Measurements from ENCODE around the gene CEP120. TPM values are rescaled to one million over a fixed set of nuclear protein-coding genes. Genes with fewer than 3 reads are reported as not detected.

The CEP120 gene
- total and polyA plus RNA-seq, 4 donors = 5.0 to 29.6 (median 12.6) TPM

DNA sequence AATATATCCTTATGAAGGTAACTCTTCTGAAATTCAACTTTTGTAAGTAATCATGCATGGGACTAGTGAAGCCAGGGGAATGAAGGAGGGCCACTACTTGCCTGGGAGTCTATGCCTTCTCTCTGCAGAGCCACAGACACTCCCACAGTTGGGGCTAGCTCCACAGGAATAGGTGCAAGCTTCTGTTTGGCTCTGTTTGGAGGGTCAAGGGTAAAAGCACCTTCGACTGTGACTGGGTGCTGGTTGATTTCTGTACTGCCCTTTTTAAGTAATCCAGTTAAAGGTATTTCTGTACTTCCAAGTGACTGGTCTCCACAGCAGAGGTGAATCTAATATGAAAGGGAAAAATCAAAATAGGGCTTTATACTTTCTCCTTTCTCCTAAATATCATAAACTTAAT is 32.2 kb downstream of the CEP120 start:
- H3K27me3 ChIP-seq (ENCODE audit: control insufficient read depth in 3 of 3, insufficient read depth in 3 of 3, low read length in 2 of 3) = no peaks in the 10 kb centered on the region
- ATAC-seq (ENCODE audit: insufficient read depth, low FRiP score) (no peak), DNase-seq (no peak)
- no peaks in the 10 kb centered on the region for H3K9me3 ChIP-seq (ENCODE audit: control insufficient read depth in 4 of 4, insufficient read depth in 3 of 4, low read length in 3 of 4)
- no peak overlapping the region for H3K4me3 ChIP-seq
- 91 to 98% methylated on average over 1 of the region's 1 CpG for WGBS, 2 donors
- TF ChIP-seq, protein P1, sequence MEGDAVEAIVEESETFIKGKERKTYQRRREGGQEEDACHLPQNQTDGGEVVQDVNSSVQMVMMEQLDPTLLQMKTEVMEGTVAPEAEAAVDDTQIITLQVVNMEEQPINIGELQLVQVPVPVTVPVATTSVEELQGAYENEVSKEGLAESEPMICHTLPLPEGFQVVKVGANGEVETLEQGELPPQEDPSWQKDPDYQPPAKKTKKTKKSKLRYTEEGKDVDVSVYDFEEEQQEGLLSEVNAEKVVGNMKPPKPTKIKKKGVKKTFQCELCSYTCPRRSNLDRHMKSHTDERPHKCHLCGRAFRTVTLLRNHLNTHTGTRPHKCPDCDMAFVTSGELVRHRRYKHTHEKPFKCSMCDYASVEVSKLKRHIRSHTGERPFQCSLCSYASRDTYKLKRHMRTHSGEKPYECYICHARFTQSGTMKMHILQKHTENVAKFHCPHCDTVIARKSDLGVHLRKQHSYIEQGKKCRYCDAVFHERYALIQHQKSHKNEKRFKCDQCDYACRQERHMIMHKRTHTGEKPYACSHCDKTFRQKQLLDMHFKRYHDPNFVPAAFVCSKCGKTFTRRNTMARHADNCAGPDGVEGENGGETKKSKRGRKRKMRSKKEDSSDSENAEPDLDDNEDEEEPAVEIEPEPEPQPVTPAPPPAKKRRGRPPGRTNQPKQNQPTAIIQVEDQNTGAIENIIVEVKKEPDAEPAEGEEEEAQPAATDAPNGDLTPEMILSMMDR (IDR thresholded peaks at IDR 0.05; ENCODE audit: control extremely low read depth, extremely low read depth) = no peak
- no peak overlapping the region for H3K27ac ChIP-seq (ENCODE audit: low read depth in 1 of 2, low read length in 1 of 2)
- H3K4me1 ChIP-seq (ENCODE audit: control insufficient read depth in 5 of 5, insufficient read depth in 5 of 5, low read length in 5 of 5) = no peaks in the 10 kb centered on the region
- H3K9ac ChIP-seq (ENCODE audit: insufficient read depth in 1 of 2, low read length in 2 of 2) = no peak overlapping the region
- peaks cover 6 to 30% (median 14%) of the 10 kb centered on the region in 4 donors for H3K36me3 ChIP-seq (ENCODE audit: control insufficient read depth in 4 of 4, insufficient read depth in 4 of 4, low read length in 4 of 4)

DNA sequence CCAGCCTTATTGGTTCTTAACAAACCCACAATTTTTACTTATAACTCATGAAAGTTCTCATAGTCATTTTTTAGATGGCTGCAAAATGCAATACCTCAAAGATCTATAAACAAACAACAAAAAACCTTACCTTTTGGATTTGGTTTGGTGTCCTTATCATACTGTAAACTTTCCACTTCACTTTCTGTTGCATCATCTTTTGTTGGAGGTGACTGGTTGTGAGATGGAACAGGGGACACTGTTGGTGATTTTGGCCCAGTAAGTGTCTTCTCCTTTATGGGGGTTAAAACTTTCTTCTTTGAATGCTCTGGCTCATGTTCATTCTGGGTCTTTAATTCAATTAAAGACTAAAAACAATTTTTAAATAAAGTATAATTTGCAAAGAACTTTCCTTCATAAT is 33.4 kb downstream of the CEP120 start:
- ATAC-seq (ENCODE audit: insufficient read depth, low FRiP score) (no peak), DNase-seq (no peak)
- Histone ChIP-seq H3K27ac (ENCODE audit: low read depth in 1 of 2, low read length in 1 of 2) (no peak overlapping the region), H3K4me3 (no peak overlapping the region), H3K36me3 (ENCODE audit: control insufficient read depth in 4 of 4, insufficient read depth in 4 of 4, low read length in 4 of 4) (peaks cover 11 to 38% (median 15%) of the 10 kb centered on the region in 4 donors), H3K27me3 (ENCODE audit: control insufficient read depth in 3 of 3, insufficient read depth in 3 of 3, low read length in 2 of 3) (no peaks in the 10 kb centered on the region), H3K9ac (ENCODE audit: insufficient read depth in 1 of 2, low read length in 2 of 2) (no peak overlapping the region), H3K4me1 (ENCODE audit: control insufficient read depth in 5 of 5, insufficient read depth in 5 of 5, low read length in 5 of 5) (no peaks in the 10 kb centered on the region), H3K9me3 (ENCODE audit: control insufficient read depth in 4 of 4, insufficient read depth in 3 of 4, low read length in 3 of 4) (no peaks in the 10 kb centered on the region)
- TF ChIP-seq, protein P1 (IDR thresholded peaks at IDR 0.05; ENCODE audit: control extremely low read depth, extremely low read depth) = no peak

DNA sequence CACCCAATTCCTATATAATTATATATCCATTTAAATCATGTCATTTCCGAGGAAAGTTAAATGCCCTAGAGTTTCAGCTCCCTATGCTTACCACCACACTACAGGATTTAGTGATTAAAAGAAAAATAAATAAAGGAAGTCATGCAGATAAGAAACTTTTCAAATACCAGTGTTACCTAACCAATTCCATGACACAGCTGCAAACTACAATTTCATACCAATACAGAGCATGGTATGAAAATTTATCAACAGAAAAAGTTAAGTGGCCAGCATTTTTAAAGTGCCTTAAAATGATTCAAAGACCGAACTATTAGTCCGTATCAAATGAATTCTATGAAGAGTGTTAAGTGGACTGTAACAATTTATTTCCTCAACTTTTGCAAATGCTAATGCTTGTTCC is 35.9 kb downstream of the CEP120 start:
- ATAC-seq (ENCODE audit: insufficient read depth, low FRiP score) = no peak
- 85 to 94% methylated on average over 3 of the region's 3 CpGs for WGBS, 2 donors
- DNase-seq = no peak

More for the DNA sequence above, 35.9 kb downstream of the CEP120 start:
- Histone ChIP-seq H3K9me3 (ENCODE audit: control insufficient read depth in 4 of 4, insufficient read depth in 3 of 4, low read length in 3 of 4) (no peaks in the 10 kb centered on the region), H3K4me1 (ENCODE audit: control insufficient read depth in 5 of 5, insufficient read depth in 5 of 5, low read length in 5 of 5) (no peaks in the 10 kb centered on the region), H3K9ac (ENCODE audit: insufficient read depth in 1 of 2, low read length in 2 of 2) (no peak overlapping the region), H3K4me3 (no peak overlapping the region), H3K27me3 (ENCODE audit: control insufficient read depth in 3 of 3, insufficient read depth in 3 of 3, low read length in 2 of 3) (no peaks in the 10 kb centered on the region), H3K36me3 (ENCODE audit: control insufficient read depth in 4 of 4, insufficient read depth in 4 of 4, low read length in 4 of 4) (peaks cover 6 to 34% (median 15%) of the 10 kb centered on the region in 4 donors), H3K27ac (ENCODE audit: low read depth in 1 of 2, low read length in 1 of 2) (no peak overlapping the region)
- TF ChIP-seq, protein P1 (IDR thresholded peaks at IDR 0.05; ENCODE audit: control extremely low read depth, extremely low read depth) = no peak
